Astrocyte (in vitro differentiated cells and primary cell): ENCODE data around the gene SLC5A6.

Experiments used
- EZH2 ChIP-seq: IDR thresholded peaks from 2 replicates; pipeline ENCODE4 v1.6.1; 2012; ENCODE audit warnings: mild to moderate bottlenecking, low read length, inconsistent platforms; ENCODE audit not compliant: insufficient read depth
- TF ChIP-seq, protein P1 (sequence below): IDR thresholded peaks from 2 replicates; pipeline ENCODE4 v1.5.1; 2011; ENCODE audit warnings: low read depth, mild to moderate bottlenecking, inconsistent platforms, low read length, moderate library complexity; ENCODE audit not compliant: insufficient read depth

- TF ChIP-seq, protein P1, sequence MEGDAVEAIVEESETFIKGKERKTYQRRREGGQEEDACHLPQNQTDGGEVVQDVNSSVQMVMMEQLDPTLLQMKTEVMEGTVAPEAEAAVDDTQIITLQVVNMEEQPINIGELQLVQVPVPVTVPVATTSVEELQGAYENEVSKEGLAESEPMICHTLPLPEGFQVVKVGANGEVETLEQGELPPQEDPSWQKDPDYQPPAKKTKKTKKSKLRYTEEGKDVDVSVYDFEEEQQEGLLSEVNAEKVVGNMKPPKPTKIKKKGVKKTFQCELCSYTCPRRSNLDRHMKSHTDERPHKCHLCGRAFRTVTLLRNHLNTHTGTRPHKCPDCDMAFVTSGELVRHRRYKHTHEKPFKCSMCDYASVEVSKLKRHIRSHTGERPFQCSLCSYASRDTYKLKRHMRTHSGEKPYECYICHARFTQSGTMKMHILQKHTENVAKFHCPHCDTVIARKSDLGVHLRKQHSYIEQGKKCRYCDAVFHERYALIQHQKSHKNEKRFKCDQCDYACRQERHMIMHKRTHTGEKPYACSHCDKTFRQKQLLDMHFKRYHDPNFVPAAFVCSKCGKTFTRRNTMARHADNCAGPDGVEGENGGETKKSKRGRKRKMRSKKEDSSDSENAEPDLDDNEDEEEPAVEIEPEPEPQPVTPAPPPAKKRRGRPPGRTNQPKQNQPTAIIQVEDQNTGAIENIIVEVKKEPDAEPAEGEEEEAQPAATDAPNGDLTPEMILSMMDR, result no peak
- TF ChIP-seq EZH2, result no peak
Measured at GRCh38 chr2:27245626-27246025, 33.6 kb upstream of the SLC5A6 start.
